Measurements from ENCODE around the gene ANAPC13. TPM values are rescaled to one million over a fixed set of nuclear protein-coding genes. Genes with fewer than 3 reads are reported as not detected.
A peak's percentile ranks its signal among the peaks of the same experiment; 100 is the strongest.

The ANAPC13 gene
- total and polyA plus RNA-seq, 2 experiments from 2014 or later, result 108 to 197 TPM

DNA sequence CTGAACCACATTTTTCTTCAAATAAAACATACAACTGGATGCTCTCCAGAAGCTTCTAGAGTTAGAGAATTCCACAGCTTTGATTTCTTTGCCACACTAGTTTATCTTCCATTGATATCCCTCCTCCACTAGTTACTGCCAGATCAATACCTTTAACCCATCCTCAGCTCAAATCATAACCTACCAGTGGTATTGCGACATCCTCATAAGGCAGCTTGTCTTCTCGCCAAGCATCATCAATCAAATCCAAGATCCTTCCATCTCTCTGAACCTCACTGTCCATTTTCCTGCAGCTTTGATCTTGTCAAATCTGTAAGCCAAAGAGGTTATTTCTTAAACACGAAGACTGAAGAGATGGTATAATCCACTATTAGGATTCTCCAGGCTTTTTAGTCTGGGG lies 3.2 kb downstream of the ANAPC13 start:
- Histone ChIP-seq H3K27me3 (replicated peaks; ENCODE audit: insufficient read depth) (no peaks in the 10 kb centered on the region), H3F3A (ENCODE audit: insufficient read depth) (peaks cover 54% of the 10 kb centered on the region), H4K20me1 (ENCODE audit: insufficient read depth) (no peaks in the 10 kb centered on the region), H3K36me3 (ENCODE audit: low read depth) (peaks cover 22% of the 10 kb centered on the region; the same call in 1 of the 2 replicates), H3K27ac (peak overlapping the region; percentile 98), H3K9me3 (ENCODE audit: low read depth) (no peaks in the 10 kb centered on the region), H3K4me3 (peak overlapping the region; percentile 89), H3K4me1 (ENCODE audit: insufficient read depth) (peaks cover 72% of the 10 kb centered on the region), H3K9me2 (ENCODE audit: insufficient read depth) (no peaks in the 10 kb centered on the region), H3K4me2 (ENCODE audit: unreplicated experiment) (peak overlapping the region; percentile 98), H3K79me2 (ENCODE audit: insufficient read depth) (peaks cover 71% of the 10 kb centered on the region), H3K9ac (peak overlapping the region; percentile 98), H2AFZ (no peak overlapping the region)
- 92 to 93% methylated on average over 3 of the region's 3 CpGs for WGBS, 2 experiments (ENCODE audit: low coverage in 1 of 2, low lambda C conversion rate in 2 of 2, missing lambda C conversion rate in 2 of 2)
- TF ChIP-seq EZH2phosphoT487 (IDR thresholded peaks at IDR 0.05; ENCODE audit: insufficient read depth, low read depth) (no peak), EZH2 (IDR thresholded peaks at IDR 0.05; ENCODE audit: insufficient read depth, poor library complexity, severe bottlenecking) (no peak)
- in situ Hi-C loops (cut with MboI), result loop anchor here (25.0 kb wide), 1 partner anchor 545 kb away; no protein-coding TSS in a partner anchor
- DNase-seq, result no peak

DNA sequence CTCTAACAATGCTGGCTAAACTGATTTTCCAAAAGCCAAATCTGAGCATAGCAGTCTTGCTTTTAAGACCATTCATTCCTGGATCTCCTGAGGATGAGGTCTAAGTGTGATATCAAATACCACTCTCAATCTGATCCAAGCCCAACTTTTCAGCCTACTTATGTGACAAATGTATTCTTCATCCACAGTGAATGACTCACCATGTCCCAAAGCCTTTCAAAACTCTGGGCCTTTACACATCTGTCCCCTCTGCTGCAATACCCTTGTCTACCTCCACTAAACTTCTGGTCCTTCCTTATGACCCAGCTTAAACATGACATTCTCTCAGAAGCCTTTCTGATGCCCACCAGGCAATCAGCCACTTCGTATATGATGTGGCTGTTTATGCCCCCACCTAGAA lies 4.6 kb downstream of the ANAPC13 start:
- Histone ChIP-seq H3K9me2 (ENCODE audit: insufficient read depth) (no peaks in the 10 kb centered on the region), H3K79me2 (ENCODE audit: insufficient read depth) (peaks cover 58% of the 10 kb centered on the region), H3K9ac (no peak overlapping the region), H3F3A (ENCODE audit: insufficient read depth) (peaks cover 68% of the 10 kb centered on the region), H3K27me3 (replicated peaks; ENCODE audit: insufficient read depth) (no peaks in the 10 kb centered on the region), H3K36me3 (ENCODE audit: low read depth) (peaks cover 22% of the 10 kb centered on the region; the same call in 1 of the 2 replicates), H4K20me1 (ENCODE audit: insufficient read depth) (no peaks in the 10 kb centered on the region), H3K4me3 (no peak overlapping the region), H2AFZ (no peak overlapping the region), H3K4me2 (ENCODE audit: unreplicated experiment) (no peak overlapping the region), H3K27ac (peak overlapping the region; percentile 6; the same call in 1 of the 2 replicates), H3K4me1 (ENCODE audit: insufficient read depth) (peaks cover 79% of the 10 kb centered on the region), H3K9me3 (ENCODE audit: low read depth) (no peaks in the 10 kb centered on the region)
- DNase-seq, result no peak
- TF ChIP-seq EZH2phosphoT487 (IDR thresholded peaks at IDR 0.05; ENCODE audit: insufficient read depth, low read depth) (no peak), EZH2 (IDR thresholded peaks at IDR 0.05; ENCODE audit: insufficient read depth, poor library complexity, severe bottlenecking) (no peak)
- WGBS, 2 experiments (ENCODE audit: low coverage in 1 of 2, low lambda C conversion rate in 2 of 2, missing lambda C conversion rate in 2 of 2), result 92 to 93% methylated on average over 1 of the region's 1 CpG
- in situ Hi-C loops (cut with MboI), result loop anchor here (25.0 kb wide), 1 partner anchor 544 kb away; no protein-coding TSS in a partner anchor

- Histone ChIP-seq H3K4me3 (no peak overlapping the region), H3F3A (ENCODE audit: insufficient read depth) (peaks cover 74% of the 10 kb centered on the region), H4K20me1 (ENCODE audit: insufficient read depth) (no peaks in the 10 kb centered on the region), H3K36me3 (ENCODE audit: low read depth) (peaks cover 22% of the 10 kb centered on the region; the same call in 1 of the 2 replicates), H2AFZ (no peak overlapping the region), H3K79me2 (ENCODE audit: insufficient read depth) (peaks cover 58% of the 10 kb centered on the region), H3K4me2 (ENCODE audit: unreplicated experiment) (no peak overlapping the region), H3K27me3 (replicated peaks; ENCODE audit: insufficient read depth) (no peaks in the 10 kb centered on the region), H3K27ac (peak overlapping the region; percentile 32), H3K9me3 (ENCODE audit: low read depth) (no peaks in the 10 kb centered on the region), H3K9ac (0 out of 2 replicates have a peak overlapping the region, but pooled peaks have one; percentile 7), H3K4me1 (ENCODE audit: insufficient read depth) (peaks cover 83% of the 10 kb centered on the region), H3K9me2 (ENCODE audit: insufficient read depth) (no peaks in the 10 kb centered on the region)
- DNase-seq, result peak; percentile 54
- TF ChIP-seq EZH2phosphoT487 (IDR thresholded peaks at IDR 0.05; ENCODE audit: insufficient read depth, low read depth) (no peak), EZH2 (IDR thresholded peaks at IDR 0.05; ENCODE audit: insufficient read depth, poor library complexity, severe bottlenecking) (no peak)
- in situ Hi-C loops (cut with MboI), result loop anchor here (25.0 kb wide), 1 partner anchor 543 kb away; no protein-coding TSS in a partner anchor
- 83 to 88% methylated on average over 3 of the region's 3 CpGs for WGBS, 2 experiments (ENCODE audit: low coverage in 1 of 2, low lambda C conversion rate in 2 of 2, missing lambda C conversion rate in 2 of 2)
Measured at GRCh38 chr3:134480546-134480945, 5.2 kb downstream of the ANAPC13 start.

GRCh38 chr3:134477938-134478337 lies 7.8 kb downstream of the ANAPC13 start:
- Histone ChIP-seq H3F3A (ENCODE audit: insufficient read depth) (peaks cover 61% of the 10 kb centered on the region), H4K20me1 (ENCODE audit: insufficient read depth) (no peaks in the 10 kb centered on the region), H3K27me3 (replicated peaks; ENCODE audit: insufficient read depth) (no peaks in the 10 kb centered on the region), H3K4me3 (0 out of 2 replicates have a peak overlapping the region, but pooled peaks have one; percentile 33), H3K9me3 (ENCODE audit: low read depth) (no peaks in the 10 kb centered on the region), H3K9ac (peak overlapping the region; percentile 70), H3K36me3 (ENCODE audit: low read depth) (peaks cover 22% of the 10 kb centered on the region; the same call in 1 of the 2 replicates), H3K79me2 (ENCODE audit: insufficient read depth) (peaks cover 47% of the 10 kb centered on the region), H3K9me2 (ENCODE audit: insufficient read depth) (no peaks in the 10 kb centered on the region), H3K27ac (peak overlapping the region; percentile 82), H3K4me2 (ENCODE audit: unreplicated experiment) (peak overlapping the region; percentile 44), H3K4me1 (ENCODE audit: insufficient read depth) (peaks cover 73% of the 10 kb centered on the region), H2AFZ (no peak overlapping the region)
- in situ Hi-C loops (cut with MboI), result loop anchor here (5.0 to 25.0 kb wide), 3 partner anchors 171 to 541 kb away; no protein-coding TSS in a partner anchor
- no peak for TF ChIP-seq EZH2phosphoT487 (IDR thresholded peaks at IDR 0.05; ENCODE audit: insufficient read depth, low read depth)
- TF ChIP-seq EZH2 (IDR thresholded peaks at IDR 0.05; ENCODE audit: insufficient read depth, poor library complexity, severe bottlenecking), result no peak
- DNase-seq, result no peak
- WGBS, 2 experiments (ENCODE audit: low coverage in 1 of 2, low lambda C conversion rate in 2 of 2, missing lambda C conversion rate in 2 of 2), result 32 to 54% methylated on average over 2 of the region's 2 CpGs
